Kidney (tissue), 14 donors: Measurements from ENCODE around the gene TMEM131. TPM values are rescaled to one million over a fixed set of nuclear protein-coding genes. Genes with fewer than 3 reads are reported as not detected.

Source experiments
- DNase-seq, 5 donors: peaks; one replicate each; pipeline ENCODE4 v3.0.0-alpha.2; 2013 to 2020
- FAIRE-seq: peaks from 2 replicates; lab custom pipeline; 2012; peaks lifted over from hg19 to GRCh38; lab: Jason Lieb, UNC
- H3K27ac ChIP-seq, 2 donors: one replicate each; pipeline ENCODE4 v1.7.0; 2013; ENCODE audit warnings: low read depth in 2 of 2, low read length in 2 of 2, inconsistent platforms in 1 of 2
- H3K27me3 ChIP-seq: one replicate; pipeline ENCODE4 v1.7.1; 2013; ENCODE audit warnings: low read length, inconsistent platforms; ENCODE audit not compliant: control insufficient read depth, insufficient read depth
- H3K36me3 ChIP-seq, 3 donors: one replicate each; pipeline versions ENCODE4 v1.7.0 to v1.7.1; 2013; ENCODE audit warnings: low read length in 3 of 3, control low read depth in 1 of 3, inconsistent platforms in 1 of 3; ENCODE audit not compliant: insufficient read depth in 3 of 3, control insufficient read depth in 2 of 3
- H3K4me1 ChIP-seq, 3 donors: one replicate each; pipeline versions ENCODE4 v1.7.0 to v1.7.1; 2013; ENCODE audit warnings: low read length in 3 of 3, inconsistent platforms in 1 of 3, low read depth in 1 of 3; ENCODE audit not compliant: control insufficient read depth in 2 of 3, insufficient read depth in 2 of 3
- H3K4me3 ChIP-seq, 3 donors: one replicate each; pipeline versions ENCODE4 v1.7.0 to v1.8.1; 2013; ENCODE audit warnings: low read length in 3 of 3, control low read depth in 1 of 3, inconsistent platforms in 1 of 3
- H3K9ac ChIP-seq, 3 donors: one replicate each; pipeline versions ENCODE4 v1.7.0 to v1.7.1; 2013; ENCODE audit warnings: low read length in 3 of 3, control low read depth in 1 of 3, inconsistent platforms in 1 of 3
- H3K9me3 ChIP-seq, 3 donors: one replicate each; pipeline versions ENCODE4 v1.7.0 to v1.7.1; 2013; ENCODE audit warnings: low read length in 3 of 3, control low read depth in 1 of 3, inconsistent platforms in 1 of 3; ENCODE audit not compliant: control insufficient read depth in 2 of 3, insufficient read depth in 1 of 3
- CTCF ChIP-seq: IDR thresholded peaks from 3 replicates; pipeline ENCODE4 v1.5.1; 2012; ENCODE audit warnings: mild to moderate bottlenecking, moderate library complexity, borderline replicate concordance; ENCODE audit not compliant: insufficient read depth; ENCODE audit errors: extremely low read depth
- intact Hi-C: fragments of 100-400 bp; cut with DNase I; formaldehyde crosslinking; loops from one replicate; pipeline ENCODE4 v1.11.1; 2022
- polyA plus RNA-seq: library from polyadenylated mRNA; stranded (reverse); fragments of 350-450 nt; fragmentation: Illumina TruSeq; extraction: RNeasy Lipid Tissue Mini Kit (QIAGEN cat#74804); gene quantifications from one replicate; pipeline ENCODE4 v1.2.3, GENCODE V29; 2014; ENCODE audit warnings: low read depth, low replicate concordance; ENCODE audit not compliant: insufficient read depth
- total RNA-seq: library from RNA; stranded (reverse); fragmentation: NEBNext Ultra II Directional; extraction: Animal tissue kit (Norgen Biotek cat#: 25700); gene quantifications from one replicate; pipeline ENCODE4 v1.2.1, GENCODE V29; 2021
- donor health status: control.
- donor health status: control.
- donor health status: control.
- donor health status: control.
- donor health status: control.
- donor health status: DM: yes; HTN: yes; CAD: no.
- donor health status: Normal renal cell carcinoma (clear cell type).

TMEM131 gene
- total and polyA plus RNA-seq, 2 donors from 2014 or later, result 8.0 to 38.4 TPM

- Histone ChIP-seq H3K9ac (no peak overlapping the region), H3K27me3 (no peaks in the 10 kb centered on the region), H3K9me3 (no peaks in the 10 kb centered on the region), H3K4me1 (peaks cover 0 to 8% (median 0%) of the 10 kb centered on the region in 3 donors), H3K4me3 (no peak overlapping the region), H3K27ac (no peak overlapping the region), H3K36me3 (no peaks in the 10 kb centered on the region)
- TF ChIP-seq CTCF, result no peak
- intact Hi-C loops, result no loop called here
- no peak for DNase-seq
- no peak for FAIRE-seq
Observed at GRCh38 chr2:98037666-98038336, 42.1 kb upstream of the TMEM131 start.

GRCh38 chr2:98037206-98037605 is 41.5 kb upstream of the TMEM131 start:
- FAIRE-seq, result no peak
- intact Hi-C loops, result no loop called here
- H3K9ac ChIP-seq, result no peak overlapping the region

GRCh38 chr2:98036349-98037000 is 40.7 kb upstream of the TMEM131 start:
- no peak for TF ChIP-seq CTCF
- no peaks in the 10 kb centered on the region for H3K27me3 ChIP-seq
- peaks cover 0 to 8% (median 0%) of the 10 kb centered on the region in 3 donors for H3K4me1 ChIP-seq
- H3K4me3 ChIP-seq, result no peak overlapping the region
- no peak overlapping the region for H3K27ac ChIP-seq
- intact Hi-C loops, result no loop called here
- no peak overlapping the region for H3K9ac ChIP-seq
- no peak for FAIRE-seq
- H3K9me3 ChIP-seq, result no peaks in the 10 kb centered on the region
- no peak for DNase-seq
- H3K36me3 ChIP-seq, result no peaks in the 10 kb centered on the region

More at GRCh38 chr2:98037206-98037605, 41.5 kb upstream of the TMEM131 start:
- Histone ChIP-seq H3K4me1 (peaks cover 0 to 8% (median 0%) of the 10 kb centered on the region in 3 donors), H3K36me3 (no peaks in the 10 kb centered on the region), H3K27me3 (no peaks in the 10 kb centered on the region), H3K27ac (no peak overlapping the region), H3K9me3 (no peaks in the 10 kb centered on the region), H3K4me3 (no peak overlapping the region)
- no peak for TF ChIP-seq CTCF
- DNase-seq, result no peak
